ENCODE data around the gene NR5A1. TPM values are rescaled to one million over a fixed set of nuclear protein-coding genes. Genes with fewer than 3 reads are reported as not detected.

NR5A1 gene
- total RNA-seq, 1 donor from 2014 or later: not detected

GRCh38 chr9:124475868-124476690 lies 31.1 kb downstream of the NR5A1 start:
- intact Hi-C loops (cut with DNase I): no loop called here
- no peaks in the 10 kb centered on the region for H3K36me3 ChIP-seq

DNA sequence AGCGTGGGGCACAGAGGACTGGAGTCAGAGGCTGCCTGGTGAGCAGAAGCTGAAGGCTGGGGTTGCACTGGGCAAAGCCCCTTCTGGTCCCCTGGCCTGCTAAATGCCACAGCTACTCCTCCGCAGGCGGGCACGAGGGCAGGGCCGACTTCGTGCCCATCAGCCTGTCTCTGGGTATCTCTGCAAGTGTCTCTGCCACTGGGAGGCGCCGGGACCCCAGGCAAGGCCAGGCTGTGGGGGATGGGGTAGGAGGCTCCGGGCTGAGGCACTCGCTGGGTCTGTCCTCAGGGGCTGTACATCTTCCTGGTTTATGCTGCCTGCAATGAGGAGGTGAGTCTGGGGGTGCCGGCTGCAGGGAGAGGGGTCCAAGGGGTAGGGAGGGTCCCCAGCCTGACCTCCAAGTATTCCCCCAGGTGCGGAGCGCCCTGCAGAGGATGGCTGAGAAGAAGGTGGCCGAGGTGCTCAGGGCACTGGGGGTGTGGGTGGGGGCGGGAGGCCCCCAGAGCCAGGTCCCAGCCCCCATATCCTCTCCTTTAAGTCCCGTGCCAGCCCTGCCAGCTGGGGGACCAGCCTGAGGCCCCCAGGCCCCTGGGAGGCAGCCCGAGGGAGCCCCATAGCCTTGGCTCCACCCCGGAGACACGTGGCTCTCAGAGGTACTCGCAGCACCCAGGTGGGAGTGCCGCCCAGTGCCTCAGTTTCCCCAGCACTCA lies 31.9 kb downstream of the NR5A1 start:
- H3K27me3 ChIP-seq (ENCODE audit: low read depth): peaks cover 62% of the 10 kb centered on the region
- intact Hi-C loops (cut with DNase I): no loop called here

More at GRCh38 chr9:124475868-124476690, 31.1 kb downstream of the NR5A1 start:
- Histone ChIP-seq H3K4me3 (no peak overlapping the region), H3K4me1 (no peaks in the 10 kb centered on the region), H3K27ac (no peak overlapping the region), H3K9me3 (no peaks in the 10 kb centered on the region), H3K27me3 (ENCODE audit: low read depth) (peaks cover 66% of the 10 kb centered on the region)
- DNase-seq (no peak), ATAC-seq (no peak)
- TF ChIP-seq CTCF (IDR thresholded peaks at IDR 0.05): no peak

DNA sequence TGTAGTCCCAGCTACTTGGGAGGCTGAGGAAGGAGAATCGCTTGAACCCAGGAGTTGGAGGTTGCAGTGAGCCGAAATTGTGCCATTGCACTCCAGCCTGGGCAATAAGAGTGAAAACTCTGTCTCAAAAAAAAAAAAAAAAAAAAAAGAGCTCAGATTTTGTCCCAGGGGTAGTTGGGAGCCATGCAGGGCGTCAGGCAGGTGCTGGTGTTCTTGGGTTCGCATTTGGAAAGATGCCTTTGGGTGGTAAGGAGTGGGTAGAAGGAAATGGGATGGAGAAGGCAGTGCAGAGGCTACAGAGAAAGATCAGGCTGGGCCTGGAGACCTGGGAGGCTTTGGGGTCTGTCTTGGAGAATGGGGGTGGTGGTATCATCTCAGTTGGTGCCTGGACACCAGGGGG lies 33.0 kb downstream of the NR5A1 start:
- intact Hi-C loops (cut with DNase I): no loop called here
- Histone ChIP-seq H3K27ac (no peak overlapping the region), H3K4me3 (no peak overlapping the region), H3K4me1 (no peaks in the 10 kb centered on the region), H3K27me3 (ENCODE audit: low read depth) (peaks cover 50% of the 10 kb centered on the region), H3K36me3 (no peaks in the 10 kb centered on the region), H3K9me3 (no peaks in the 10 kb centered on the region)
- DNase-seq (no peak), ATAC-seq (no peak)
- TF ChIP-seq CTCF (IDR thresholded peaks at IDR 0.05): no peak

More for the DNA sequence above, 31.9 kb downstream of the NR5A1 start:
- H3K36me3 ChIP-seq: no peaks in the 10 kb centered on the region
- DNase-seq (no peak), ATAC-seq (no peak)
- H3K4me1 ChIP-seq: no peaks in the 10 kb centered on the region
- no peak overlapping the region for H3K4me3 ChIP-seq
- no peaks in the 10 kb centered on the region for H3K9me3 ChIP-seq
- no peak for TF ChIP-seq CTCF (IDR thresholded peaks at IDR 0.05)
- no peak overlapping the region for H3K27ac ChIP-seq

- DNase-seq (no peak), ATAC-seq (no peak)
- Histone ChIP-seq H3K27ac (no peak overlapping the region), H3K4me3 (no peak overlapping the region), H3K27me3 (ENCODE audit: low read depth) (peaks cover 42% of the 10 kb centered on the region), H3K36me3 (no peaks in the 10 kb centered on the region), H3K9me3 (no peaks in the 10 kb centered on the region), H3K4me1 (no peaks in the 10 kb centered on the region)
- no peak for TF ChIP-seq CTCF (IDR thresholded peaks at IDR 0.05)
- intact Hi-C loops (cut with DNase I): no loop called here
Measured at GRCh38 chr9:124473310-124473709, 33.9 kb downstream of the NR5A1 start.

GRCh38 chr9:124472770-124473169 lies 34.4 kb downstream of the NR5A1 start:
- ATAC-seq (no peak), DNase-seq (no peak)
- no peak for TF ChIP-seq CTCF (IDR thresholded peaks at IDR 0.05)
- Histone ChIP-seq H3K4me1 (no peaks in the 10 kb centered on the region), H3K27me3 (ENCODE audit: low read depth) (peaks cover 37% of the 10 kb centered on the region), H3K4me3 (no peak overlapping the region), H3K36me3 (no peaks in the 10 kb centered on the region), H3K27ac (no peak overlapping the region), H3K9me3 (no peaks in the 10 kb centered on the region)
- intact Hi-C loops (cut with DNase I): no loop called here
